ENCODE data around the gene AMD1.
A peak's percentile ranks its signal among the peaks of the same experiment; 100 is the strongest.
"Not testable (repeated sequence)": the region's sequence is repeated elsewhere in the genome, so short reads cannot be mapped to it uniquely, and the experiment has no call there.

The AMD1 gene

GRCh38 chr6:110873981-110874879 is at the start of gene AMD1:
AMD1 (plus strand) TSS chr6:110874785; CDS start chr6:110875106, 321 bp downstream.
- peak; percentile 98 for DNase-seq (ENCODE audit: low spot score)

- no peak for DNase-seq (ENCODE audit: low spot score)
Observed at GRCh38 chr6:110826236-110827129, 48.1 kb upstream of the AMD1 start.

DNA sequence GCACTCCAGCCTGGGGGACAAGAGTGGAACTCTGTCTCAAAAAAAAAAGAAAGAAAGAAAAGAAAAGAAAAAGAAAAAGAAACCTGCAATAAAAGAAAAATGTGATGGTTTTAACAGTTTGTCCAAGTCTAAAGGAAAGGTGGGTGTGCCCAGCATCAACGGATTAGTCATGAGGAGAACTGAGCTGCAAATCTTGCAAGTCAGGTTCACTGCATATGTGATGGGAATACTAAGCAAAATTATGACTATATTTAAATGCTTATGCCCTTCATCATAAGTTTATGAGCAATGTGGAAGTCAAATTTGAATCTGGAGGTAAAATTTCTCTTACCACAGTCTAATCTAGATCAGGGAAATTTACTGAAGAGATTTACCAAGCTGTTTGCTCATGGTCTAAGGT is 46.2 kb upstream of the AMD1 start:
- DNase-seq (ENCODE audit: low spot score): no peak

DNA sequence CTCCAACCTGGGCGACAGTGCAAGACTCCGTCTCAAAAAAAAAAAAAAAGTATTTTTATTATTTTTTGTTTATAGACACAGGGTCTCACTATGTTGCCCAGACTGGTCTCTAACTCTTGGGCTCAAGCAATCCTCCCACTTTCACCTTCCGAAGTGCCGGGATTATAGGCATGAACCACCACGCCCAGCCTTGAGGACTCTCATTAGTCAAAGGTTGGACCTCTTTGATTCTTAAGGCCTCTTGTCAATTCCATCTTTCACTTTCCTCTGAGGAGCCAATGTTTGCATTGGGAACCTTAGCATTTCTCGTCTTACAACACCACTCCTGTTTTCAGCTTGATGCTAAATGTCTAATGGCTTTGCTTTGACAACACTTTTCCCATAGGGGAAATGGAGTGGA is 43.2 kb upstream of the AMD1 start:
- no peak for DNase-seq (ENCODE audit: low spot score)

- DNase-seq (ENCODE audit: low spot score): no peak
Observed at GRCh38 chr6:110833831-110834230, 40.8 kb upstream of the AMD1 start.

GRCh38 chr6:110835751-110836150 is 38.8 kb upstream of the AMD1 start:
- DNase-seq (ENCODE audit: low spot score): not testable (repeated sequence)

- no peak for DNase-seq (ENCODE audit: low spot score)
Observed at GRCh38 chr6:110841266-110841665, 33.3 kb upstream of the AMD1 start.

DNA sequence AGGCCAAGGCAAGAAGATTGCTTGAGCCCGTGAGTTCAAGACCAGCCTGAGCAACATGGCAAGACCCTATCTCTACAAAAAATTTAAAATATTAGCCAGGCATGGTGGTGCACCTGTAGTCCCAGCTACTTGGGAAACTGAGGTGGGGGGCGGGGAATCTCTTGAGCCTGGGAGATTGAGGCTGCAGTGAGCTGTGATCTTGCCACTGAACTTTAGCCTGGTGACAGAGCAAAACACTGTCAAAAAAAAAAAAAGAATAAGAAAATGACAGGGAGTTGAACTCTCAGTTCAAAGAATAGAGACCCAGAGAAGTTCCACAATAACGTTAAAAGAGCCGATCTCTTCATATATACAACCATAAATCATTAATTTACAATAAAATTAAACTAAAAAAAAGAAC is 24.8 kb upstream of the AMD1 start:
- DNase-seq (ENCODE audit: low spot score): no peak

DNA sequence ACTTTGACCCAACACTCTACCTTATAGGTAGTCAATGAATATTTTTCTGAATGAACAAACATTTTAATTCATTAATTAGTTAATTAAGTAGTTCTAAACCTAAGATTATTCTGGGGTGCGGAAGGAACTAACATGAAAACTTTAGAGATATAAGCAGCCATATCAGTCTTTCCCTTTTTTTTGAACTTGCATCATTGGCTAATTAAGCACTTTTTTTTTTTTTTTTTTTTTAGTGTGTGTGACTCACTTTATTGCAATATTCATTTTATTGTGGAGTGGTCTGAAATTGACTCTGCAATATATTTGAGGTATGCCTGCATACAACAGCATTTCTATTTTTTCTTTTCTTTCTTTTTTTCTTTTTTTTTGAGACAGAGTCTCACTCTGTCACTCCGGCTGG is 21.8 kb upstream of the AMD1 start:
- no peak for DNase-seq (ENCODE audit: low spot score)

DNA sequence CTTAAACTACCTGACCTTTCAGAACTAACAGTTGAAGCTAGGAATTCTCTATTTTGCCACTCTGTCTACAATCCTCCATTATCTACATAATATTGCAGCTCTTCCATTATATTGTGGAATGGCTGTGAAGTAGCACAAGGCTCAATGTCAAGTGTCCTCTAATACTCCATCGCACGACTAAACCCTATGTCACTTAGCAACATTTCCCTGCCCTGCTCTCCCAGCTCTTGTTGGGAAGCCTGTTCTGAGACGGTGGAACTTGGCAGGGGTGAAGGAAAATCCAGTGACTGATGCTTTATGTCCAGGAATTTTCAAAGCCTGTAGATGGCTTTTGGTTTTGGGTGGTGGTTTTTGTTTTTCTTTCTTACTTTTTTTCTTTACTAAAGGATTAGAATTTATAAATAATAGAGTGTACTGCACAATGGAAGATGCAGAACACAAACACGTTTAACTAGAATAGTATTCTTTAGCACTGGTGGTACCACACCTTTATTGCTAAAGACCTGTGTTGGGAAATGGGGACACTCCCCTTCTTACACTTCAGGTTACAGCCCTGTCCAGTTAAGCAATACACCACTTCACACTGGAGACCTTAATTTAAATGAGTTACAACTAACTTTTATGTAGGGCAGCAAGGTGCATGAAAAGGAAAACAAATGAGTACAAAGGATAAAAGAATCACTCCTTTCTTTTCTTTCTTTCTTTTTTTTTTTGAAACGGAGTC is 20.7 kb upstream of the AMD1 start:
- no peak for DNase-seq (ENCODE audit: low spot score)

GRCh38 chr6:110856296-110856695 is 18.3 kb upstream of the AMD1 start:
- no peak for DNase-seq (ENCODE audit: low spot score)

DNA sequence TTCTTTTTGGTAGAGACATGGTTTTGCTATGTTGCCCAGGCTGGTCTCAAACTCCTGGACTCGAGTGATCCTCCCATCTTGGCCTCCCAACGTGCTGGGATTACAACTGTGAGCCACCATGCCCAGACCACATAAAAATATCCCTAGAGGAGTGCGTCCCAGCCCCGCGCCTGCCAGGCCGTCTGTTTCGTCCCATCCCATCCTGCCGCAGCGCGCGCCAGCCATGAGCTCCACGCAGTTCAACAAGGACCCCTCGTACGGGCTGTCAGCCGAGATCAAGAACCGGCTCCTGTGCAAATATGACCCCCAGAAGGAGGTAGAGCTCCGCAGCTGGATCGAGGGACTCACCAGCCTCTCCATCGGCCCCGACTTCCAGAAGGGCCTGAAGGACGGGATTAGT is 16.6 kb upstream of the AMD1 start:
- no peak for DNase-seq (ENCODE audit: low spot score)

DNA sequence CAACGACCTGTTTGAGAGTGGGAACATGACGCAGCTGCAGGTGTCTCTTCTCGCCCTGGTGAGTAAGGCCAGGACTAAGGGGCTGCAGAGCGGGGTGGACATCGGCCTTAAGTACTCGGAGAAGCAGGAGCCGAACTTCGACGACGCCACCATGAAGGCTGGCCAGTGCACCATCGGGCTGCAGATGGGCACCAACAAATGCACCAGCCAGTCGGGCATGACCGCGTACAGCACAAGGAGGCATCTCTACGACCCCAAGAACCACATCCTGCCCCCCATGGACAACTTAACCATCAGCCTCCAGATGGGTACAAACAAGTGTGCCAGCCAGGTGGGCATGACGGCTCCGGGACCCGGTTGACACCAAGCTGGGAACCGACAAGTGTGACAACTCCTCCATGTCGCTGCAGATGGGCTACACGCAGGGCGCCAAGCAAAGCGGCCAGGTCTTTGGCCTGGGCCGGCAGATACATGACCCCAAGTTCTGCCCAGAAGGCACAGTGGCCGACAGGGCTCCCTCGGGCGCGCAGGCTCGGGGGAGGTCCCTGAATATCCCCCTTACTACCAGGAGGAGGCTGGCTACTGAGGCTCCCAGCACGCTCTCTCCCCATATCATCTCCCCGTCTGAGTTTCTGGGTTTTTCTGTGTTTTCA is 15.9 kb upstream of the AMD1 start:
- DNase-seq (ENCODE audit: low spot score): no peak

GRCh38 chr6:110859335-110859792 is 15.2 kb upstream of the AMD1 start:
- DNase-seq (ENCODE audit: low spot score): no peak

DNA sequence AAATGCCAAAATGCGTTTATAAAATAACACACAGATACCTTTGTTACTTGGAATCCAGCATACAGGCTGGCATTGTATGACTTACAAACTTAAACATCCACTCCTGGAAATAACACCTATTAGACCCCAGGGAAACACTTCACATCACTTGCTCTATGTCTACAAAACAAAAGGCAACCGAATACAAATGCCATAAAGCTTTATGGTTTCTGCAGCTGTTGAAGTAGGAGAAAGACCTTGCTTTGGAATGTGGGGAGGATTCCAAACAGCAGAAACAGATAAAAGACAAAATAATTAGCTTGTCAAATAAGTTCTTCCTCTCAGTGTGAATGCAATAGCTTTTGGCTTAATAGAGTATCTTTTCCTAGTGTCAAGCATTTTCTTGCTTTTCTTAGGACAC is 9.8 kb upstream of the AMD1 start:
- DNase-seq (ENCODE audit: low spot score): no peak

DNA sequence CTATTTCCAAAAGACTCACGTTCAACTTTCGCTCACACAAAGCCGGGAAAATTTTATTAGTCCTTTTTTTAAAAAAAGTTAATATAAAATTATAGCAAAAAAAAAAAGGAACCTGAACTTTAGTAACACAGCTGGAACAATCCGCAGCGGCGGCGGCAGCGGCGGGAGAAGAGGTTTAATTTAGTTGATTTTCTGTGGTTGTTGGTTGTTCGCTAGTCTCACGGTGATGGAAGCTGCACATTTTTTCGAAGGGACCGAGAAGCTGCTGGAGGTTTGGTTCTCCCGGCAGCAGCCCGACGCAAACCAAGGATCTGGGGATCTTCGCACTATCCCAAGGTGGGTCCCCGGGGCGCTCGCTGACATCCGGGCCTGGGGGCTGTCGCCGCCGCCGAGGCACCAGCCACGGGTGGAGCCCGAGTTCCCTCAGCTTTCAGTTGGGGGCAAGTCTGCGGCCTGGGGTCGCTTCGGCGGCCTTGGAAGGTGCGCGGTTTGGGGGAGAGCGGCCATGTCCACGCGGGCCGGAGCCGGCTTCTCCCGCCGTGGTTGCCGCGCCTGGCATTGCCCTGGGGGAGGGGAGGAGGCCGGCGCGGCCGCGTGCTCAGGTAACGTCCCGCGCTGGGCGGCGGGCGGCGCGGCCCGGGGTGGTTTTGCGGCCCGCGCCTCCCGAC is 429 bp downstream of the AMD1 start:
- DNase-seq (ENCODE audit: low spot score): no peak

DNA sequence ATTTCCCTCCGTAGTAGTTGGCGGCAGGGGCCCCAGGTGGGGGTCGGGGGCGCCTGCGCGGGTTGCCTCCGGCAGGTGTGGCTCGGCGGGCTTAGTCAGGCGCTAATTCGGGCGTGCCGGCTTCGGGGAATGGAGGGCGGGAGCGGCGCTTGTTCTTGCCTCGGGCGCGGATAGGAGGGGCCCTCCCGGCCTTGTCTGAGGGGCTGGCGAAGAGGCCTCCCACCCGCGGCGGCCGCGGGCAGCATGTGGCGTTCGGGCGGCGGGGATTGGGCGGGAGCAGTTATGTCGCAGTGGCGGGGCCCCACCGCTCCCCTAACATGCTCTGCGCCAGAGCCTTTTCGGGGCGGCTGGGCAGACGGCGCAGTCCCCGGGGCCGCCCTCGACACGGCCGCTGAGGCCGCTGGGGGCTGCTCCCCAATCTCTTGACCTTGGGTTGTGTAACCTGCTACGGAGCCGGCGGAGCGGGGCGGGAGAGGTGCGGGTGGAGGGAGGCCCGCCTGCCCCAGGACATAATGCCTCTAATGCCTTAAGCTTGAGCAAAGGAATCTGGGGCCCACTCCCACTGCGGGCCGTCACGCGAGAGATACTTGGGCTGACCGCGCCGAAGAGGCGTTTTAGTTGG is 1.1 kb downstream of the AMD1 start:
- DNase-seq (ENCODE audit: low spot score): peak; percentile 72

- DNase-seq (ENCODE audit: low spot score): peak; percentile 85
Observed at GRCh38 chr6:110876170-110876773, 1.7 kb downstream of the AMD1 start.

GRCh38 chr6:110876806-110877564 is 2.4 kb downstream of the AMD1 start:
- peak; percentile 57 for DNase-seq (ENCODE audit: low spot score)
